MM.1S (cell line): ENCODE data around the gene UIMC1.

Experiments used
- DNase-seq: peaks from one replicate; pipeline ENCODE4 v3.0.0-alpha.2; 2015
- H2AFZ ChIP-seq: fragments of 300-600 bp; sonication (generic); 2 replicates; pipeline ENCODE4 v1.6.0; 2016; ENCODE audit warnings: antibody characterized with exemption, low read length
- H3F3A ChIP-seq: fragments of 300-600 bp; sonication (generic); 2 replicates; pipeline ENCODE4 v1.6.1; 2016; ENCODE audit warnings: mild to moderate bottlenecking, antibody characterized with exemption, low read length, moderate library complexity, mixed read lengths; ENCODE audit not compliant: insufficient read depth
- H3K27ac ChIP-seq: fragments of 300-600 bp; sonication (generic); 2 replicates; pipeline ENCODE4 v1.5.1; 2016; ENCODE audit warnings: mild to moderate bottlenecking, low read length
- H3K27me3 ChIP-seq: fragments of 300-600 bp; sonication (generic); replicated peaks from 2 replicates; pipeline ENCODE4 v1.6.0; 2016; ENCODE audit warnings: low read length; ENCODE audit not compliant: insufficient read depth
- H3K36me3 ChIP-seq: fragments of 300-600 bp; sonication (generic); replicated peaks from 2 replicates; pipeline ENCODE4 v1.6.1; 2016; ENCODE audit warnings: mild to moderate bottlenecking, low read length, mixed read lengths; ENCODE audit not compliant: insufficient read depth
- H3K4me1 ChIP-seq: fragments of 300-600 bp; sonication (generic); 2 replicates; pipeline ENCODE4 v1.6.1; 2016; ENCODE audit warnings: low read length, mixed read lengths
- H3K4me2 ChIP-seq: fragments of 300-600 bp; sonication (generic); 2 replicates; pipeline ENCODE4 v1.6.0; 2016; ENCODE audit warnings: low read depth, low read length
- H3K4me3 ChIP-seq: fragments of 300-600 bp; sonication (generic); 2 replicates; pipeline ENCODE4 v1.5.1; 2016; ENCODE audit warnings: low read length, mixed read lengths
- H3K79me2 ChIP-seq: fragments of 300-600 bp; sonication (generic); 2 replicates; pipeline ENCODE4 v1.6.1; 2016; ENCODE audit warnings: mixed run types, low read length, mixed read lengths
- H3K9ac ChIP-seq: fragments of 300-600 bp; sonication (generic); 2 replicates; pipeline ENCODE4 v1.6.1; 2016; ENCODE audit warnings: low read length, mixed read lengths
- H3K9me2 ChIP-seq: fragments of 300-600 bp; sonication (generic); replicated peaks from 2 replicates; pipeline ENCODE4 v1.6.1; 2016; ENCODE audit warnings: mild to moderate bottlenecking, low read length, mixed read lengths; ENCODE audit not compliant: insufficient read depth
- H3K9me3 ChIP-seq: fragments of 300-600 bp; sonication (generic); replicated peaks from 2 replicates; pipeline ENCODE4 v1.6.1; 2016; ENCODE audit warnings: mild to moderate bottlenecking, low read length, mixed read lengths; ENCODE audit not compliant: insufficient read depth
- H4K20me1 ChIP-seq: fragments of 300-600 bp; sonication (generic); 2 replicates; pipeline ENCODE4 v1.6.1; 2016; ENCODE audit warnings: mild to moderate bottlenecking, low read length, moderate library complexity, mixed read lengths; ENCODE audit not compliant: insufficient read depth
- EZH2 ChIP-seq: fragments of 300-600 bp; sonication (generic); optimal IDR thresholded peaks from 2 replicates; pipeline ENCODE3; 2017; ENCODE audit warnings: low read depth, mild to moderate bottlenecking, antibody characterized with exemption, low read length, mixed read lengths
- EZH2phosphoT487 ChIP-seq: fragments of 300-600 bp; sonication (generic); IDR thresholded peaks from 2 replicates; pipeline ENCODE4 v1.6.1; 2018; ENCODE audit warnings: antibody characterized with exemption, low read length
- TF ChIP-seq, protein P1 (sequence below): fragments of 300-600 bp; sonication (generic); IDR thresholded peaks from 2 replicates; pipeline ENCODE4 v1.5.1; 2016; ENCODE audit warnings: antibody characterized with exemption, low read length, mixed read lengths

The UIMC1 gene

DNA sequence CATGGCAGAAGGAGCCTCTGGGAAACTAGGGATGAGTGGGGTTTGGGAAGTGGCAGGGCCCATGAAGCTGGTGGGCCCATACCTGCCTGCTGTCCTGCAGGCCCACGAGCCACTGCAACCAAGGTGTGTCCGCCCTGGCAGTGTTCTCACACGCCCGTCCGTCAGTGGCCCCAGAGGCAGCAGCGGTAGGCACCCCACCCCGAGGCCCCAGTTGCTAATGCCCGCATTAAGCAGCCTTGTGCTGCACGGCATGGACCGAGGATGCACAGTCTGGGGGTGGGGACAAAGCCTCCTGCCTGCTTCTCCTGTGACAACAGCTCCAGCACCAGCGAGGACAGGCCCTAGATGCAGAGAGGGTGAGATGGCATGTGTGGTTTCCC is 148.7 kb downstream of the UIMC1 start:
- Histone ChIP-seq H3K9ac (no peak overlapping the region), H3K4me3 (no peak overlapping the region), H3K36me3 (no peaks in the 10 kb centered on the region), H3K79me2 (no peaks in the 10 kb centered on the region), H3K4me1 (no peaks in the 10 kb centered on the region), H3K27ac (no peak overlapping the region), H2AFZ (no peak overlapping the region), H3F3A (no peaks in the 10 kb centered on the region), H3K9me2 (no peaks in the 10 kb centered on the region), H3K9me3 (no peaks in the 10 kb centered on the region), H4K20me1 (no peaks in the 10 kb centered on the region), H3K27me3 (peaks cover 89% of the 10 kb centered on the region), H3K4me2 (no peak overlapping the region)
- no peak for DNase-seq
- TF ChIP-seq EZH2 (no peak), EZH2phosphoT487 (no peak)
- TF ChIP-seq, protein P1, sequence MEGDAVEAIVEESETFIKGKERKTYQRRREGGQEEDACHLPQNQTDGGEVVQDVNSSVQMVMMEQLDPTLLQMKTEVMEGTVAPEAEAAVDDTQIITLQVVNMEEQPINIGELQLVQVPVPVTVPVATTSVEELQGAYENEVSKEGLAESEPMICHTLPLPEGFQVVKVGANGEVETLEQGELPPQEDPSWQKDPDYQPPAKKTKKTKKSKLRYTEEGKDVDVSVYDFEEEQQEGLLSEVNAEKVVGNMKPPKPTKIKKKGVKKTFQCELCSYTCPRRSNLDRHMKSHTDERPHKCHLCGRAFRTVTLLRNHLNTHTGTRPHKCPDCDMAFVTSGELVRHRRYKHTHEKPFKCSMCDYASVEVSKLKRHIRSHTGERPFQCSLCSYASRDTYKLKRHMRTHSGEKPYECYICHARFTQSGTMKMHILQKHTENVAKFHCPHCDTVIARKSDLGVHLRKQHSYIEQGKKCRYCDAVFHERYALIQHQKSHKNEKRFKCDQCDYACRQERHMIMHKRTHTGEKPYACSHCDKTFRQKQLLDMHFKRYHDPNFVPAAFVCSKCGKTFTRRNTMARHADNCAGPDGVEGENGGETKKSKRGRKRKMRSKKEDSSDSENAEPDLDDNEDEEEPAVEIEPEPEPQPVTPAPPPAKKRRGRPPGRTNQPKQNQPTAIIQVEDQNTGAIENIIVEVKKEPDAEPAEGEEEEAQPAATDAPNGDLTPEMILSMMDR, result no peak

DNA sequence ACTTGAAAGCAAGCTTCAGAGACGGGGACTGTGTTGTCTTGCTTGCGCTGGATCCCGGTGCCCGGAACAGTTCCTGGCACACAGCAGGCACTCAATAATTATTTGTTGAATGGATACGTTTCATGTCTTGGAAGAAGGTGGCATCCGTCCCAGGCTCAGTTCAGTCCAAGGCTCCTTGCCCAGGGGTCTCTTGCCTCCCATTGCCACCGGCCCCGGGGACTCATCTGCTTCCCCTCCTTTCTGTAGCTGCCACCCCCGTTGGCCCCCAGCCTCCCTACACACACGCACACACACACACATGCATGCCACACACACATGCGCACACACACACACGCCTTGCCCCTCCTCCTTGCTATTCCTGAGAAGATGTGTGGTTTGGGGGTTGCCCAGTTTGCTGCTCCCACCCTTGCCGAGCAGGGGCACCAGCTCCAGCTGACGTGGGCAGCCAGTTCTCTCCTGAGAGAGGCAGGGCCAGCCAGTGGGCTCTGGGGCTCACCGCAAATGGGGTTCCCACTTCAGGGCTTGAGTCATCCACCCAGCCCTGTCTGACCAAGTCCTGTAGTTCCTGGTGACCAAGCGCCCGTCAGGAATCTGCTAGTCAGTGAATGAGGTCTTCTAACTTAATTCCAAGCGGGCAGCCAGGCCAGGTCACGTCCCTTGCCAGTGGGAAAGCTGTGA is 149.2 kb downstream of the UIMC1 start:
- no peaks in the 10 kb centered on the region for H3K79me2 ChIP-seq
- no peak for TF ChIP-seq EZH2
- TF ChIP-seq, protein P1, result no peak
- no peak for TF ChIP-seq EZH2phosphoT487
- no peak overlapping the region for H3K27ac ChIP-seq
- no peak overlapping the region for H2AFZ ChIP-seq
- H3K9ac ChIP-seq, result no peak overlapping the region
- no peaks in the 10 kb centered on the region for H3F3A ChIP-seq
- H3K9me2 ChIP-seq, result no peaks in the 10 kb centered on the region
- no peaks in the 10 kb centered on the region for H3K4me1 ChIP-seq
- no peak overlapping the region for H3K4me3 ChIP-seq
- no peak overlapping the region for H3K4me2 ChIP-seq
- no peaks in the 10 kb centered on the region for H3K36me3 ChIP-seq
- DNase-seq, result no peak
- H3K9me3 ChIP-seq, result no peaks in the 10 kb centered on the region
- H3K27me3 ChIP-seq, result peaks cover 89% of the 10 kb centered on the region
- H4K20me1 ChIP-seq, result no peaks in the 10 kb centered on the region

DNA sequence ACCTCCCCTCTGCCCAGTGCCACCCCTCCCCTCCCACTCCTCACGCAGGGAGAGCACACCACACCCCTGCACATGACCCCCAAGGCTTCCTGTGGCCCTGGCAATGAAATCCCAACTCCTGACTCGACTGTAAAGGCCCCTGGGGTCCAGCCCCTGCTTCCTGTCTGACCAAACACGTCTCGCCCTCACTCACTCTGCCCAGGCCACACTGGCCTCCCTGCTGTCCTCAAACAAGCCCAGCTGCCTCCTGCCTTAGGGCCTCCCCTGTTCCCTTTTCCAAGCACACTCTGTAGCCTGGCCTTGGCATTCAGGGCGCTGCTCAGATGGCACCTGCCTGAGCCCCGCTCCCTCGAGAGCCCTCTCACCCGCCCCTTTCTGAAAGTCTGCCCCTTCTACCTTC is 149.8 kb downstream of the UIMC1 start:
- no peak for DNase-seq
- H3K4me2 ChIP-seq, result no peak overlapping the region

More for the DNA sequence above, 149.8 kb downstream of the UIMC1 start:
- no peaks in the 10 kb centered on the region for H3K9me3 ChIP-seq
- H3K4me3 ChIP-seq, result no peak overlapping the region
- H2AFZ ChIP-seq, result no peak overlapping the region
- no peaks in the 10 kb centered on the region for H3K9me2 ChIP-seq
- no peaks in the 10 kb centered on the region for H3K4me1 ChIP-seq
- H3F3A ChIP-seq, result no peaks in the 10 kb centered on the region
- H4K20me1 ChIP-seq, result no peaks in the 10 kb centered on the region
- no peaks in the 10 kb centered on the region for H3K36me3 ChIP-seq
- peaks cover 89% of the 10 kb centered on the region for H3K27me3 ChIP-seq
- H3K9ac ChIP-seq, result no peak overlapping the region
- H3K27ac ChIP-seq, result no peak overlapping the region
- H3K79me2 ChIP-seq, result no peaks in the 10 kb centered on the region
- TF ChIP-seq EZH2phosphoT487 (no peak), EZH2 (no peak)
- TF ChIP-seq, protein P1, result no peak
